Activated T-cell treated with anti-CD3 and anti-CD28 coated beads, Interleukin-2, amount 50 U/mL, for 48 hours (primary cell): ENCODE results near the gene ANKRD13B.
"Not testable (repeated sequence)": the region's sequence is repeated elsewhere in the genome, so short reads cannot be mapped to it uniquely, and the experiment has no call there.

Experiments used
- DNase-seq, 2 experiments: peaks; one replicate each; pipeline ENCODE4 v3.0.0-alpha.2; 2020

Gene ANKRD13B

DNA sequence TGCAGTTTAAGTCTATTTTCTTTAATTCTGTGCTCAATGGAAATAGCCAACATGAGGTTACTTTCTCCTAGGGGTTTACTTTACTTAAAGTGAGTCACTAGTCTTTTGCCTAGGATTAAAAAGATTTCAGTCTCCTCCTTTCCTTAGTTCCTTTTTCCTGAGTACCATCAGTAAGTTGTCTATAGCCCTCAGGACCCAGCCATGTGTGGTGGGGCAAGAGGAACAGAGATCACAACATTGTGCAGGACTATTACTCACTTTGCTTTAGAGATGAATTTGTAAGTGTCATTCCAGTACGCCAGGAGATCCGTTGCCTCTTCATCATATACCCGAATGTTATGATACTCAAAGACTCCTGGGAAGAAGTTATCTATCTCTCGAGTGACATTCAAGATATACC lies 57.5 kb downstream of the ANKRD13B start:
- DNase-seq, result no peak

DNA sequence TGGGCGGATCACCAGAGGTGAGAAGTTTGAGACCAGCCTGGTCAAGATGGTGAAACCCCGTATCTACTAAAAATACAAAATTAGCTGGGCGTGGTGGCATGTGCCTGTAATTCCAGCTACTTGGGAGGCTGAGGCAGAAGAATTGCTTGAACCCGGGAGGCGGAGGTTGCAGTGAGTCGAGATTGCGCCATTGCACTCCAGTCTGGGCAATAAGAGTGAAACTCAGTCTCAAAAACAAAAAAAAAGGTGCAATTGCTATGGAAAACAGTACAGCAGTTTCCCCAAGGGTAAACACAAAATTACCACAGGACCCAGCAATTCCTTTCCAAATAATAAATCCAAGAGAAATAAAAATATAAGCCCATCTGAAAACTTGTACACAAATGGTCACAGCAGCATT lies 59.0 kb downstream of the ANKRD13B start:
- not testable (repeated sequence) for DNase-seq

DNA sequence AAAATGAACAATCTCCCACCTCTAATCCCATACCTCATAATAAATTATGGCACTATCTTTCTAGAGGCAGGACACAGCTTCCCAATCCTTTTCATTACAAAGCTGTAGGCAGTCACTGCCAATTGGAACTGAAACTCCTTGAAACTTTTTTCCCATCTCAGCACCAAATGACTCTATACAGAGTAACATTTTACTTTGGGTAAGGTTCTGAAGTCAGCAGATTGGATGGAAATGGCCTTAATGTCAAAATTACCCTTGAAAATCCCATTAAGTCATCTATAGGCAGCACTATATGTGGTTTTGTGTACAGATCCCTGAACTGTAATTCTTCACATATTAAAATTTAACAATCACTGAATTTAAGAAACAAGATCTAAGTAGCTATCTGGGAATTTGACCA lies 60.0 kb downstream of the ANKRD13B start:
- DNase-seq, result no peak

DNA sequence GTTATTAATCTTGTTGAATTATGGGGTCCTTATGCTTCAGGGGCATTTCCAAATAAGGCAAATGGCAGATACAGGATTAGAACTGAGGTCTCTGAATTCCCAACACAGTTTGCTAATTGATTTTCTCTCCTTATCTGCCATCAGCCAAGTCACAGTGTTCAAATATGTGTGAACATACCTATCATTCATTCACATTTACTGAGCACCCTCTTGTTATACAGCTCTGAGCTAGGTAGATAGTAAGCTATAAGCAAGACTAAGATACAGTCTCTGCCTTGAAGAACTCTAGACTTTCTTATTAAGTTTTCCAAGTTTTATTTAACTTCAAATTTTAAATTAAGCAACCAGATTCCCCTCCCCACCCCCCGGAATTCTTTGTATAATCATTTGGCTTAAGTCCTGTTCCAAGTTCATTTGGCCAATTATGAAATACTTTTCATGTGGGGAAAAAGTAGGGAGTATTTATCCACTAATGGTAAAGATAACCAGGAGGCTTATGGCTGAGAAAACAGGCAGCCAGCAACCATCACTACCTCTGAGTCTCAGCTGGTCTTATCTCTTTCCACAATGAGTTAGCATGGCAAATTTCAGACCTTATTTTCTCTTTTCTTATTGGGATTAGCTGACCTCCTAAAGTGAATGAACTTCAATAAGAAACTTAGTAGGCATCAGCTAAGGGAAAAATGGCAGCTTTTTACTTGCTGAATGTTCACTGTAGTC lies 61.2 kb downstream of the ANKRD13B start:
- DNase-seq, result no peak

DNA sequence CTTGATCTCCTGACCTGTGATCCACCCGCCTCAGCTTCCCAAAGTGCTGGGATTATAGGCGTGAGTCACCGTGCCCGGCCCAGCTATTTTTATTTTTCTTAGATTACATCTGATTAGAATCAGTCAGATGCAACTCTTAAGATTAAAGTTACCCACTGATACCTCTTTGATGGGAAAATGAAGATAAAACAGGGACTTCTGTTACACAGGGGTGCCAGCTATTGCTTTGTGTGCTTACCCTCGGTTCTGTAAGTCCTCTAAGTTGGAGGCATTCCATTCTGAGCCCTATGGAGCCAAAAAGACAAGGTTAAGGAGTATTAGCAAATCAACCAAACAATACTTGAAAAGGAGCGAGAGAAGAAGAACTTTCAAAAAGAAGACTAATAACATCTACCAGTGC lies 62.4 kb downstream of the ANKRD13B start:
- DNase-seq, result no peak

DNA sequence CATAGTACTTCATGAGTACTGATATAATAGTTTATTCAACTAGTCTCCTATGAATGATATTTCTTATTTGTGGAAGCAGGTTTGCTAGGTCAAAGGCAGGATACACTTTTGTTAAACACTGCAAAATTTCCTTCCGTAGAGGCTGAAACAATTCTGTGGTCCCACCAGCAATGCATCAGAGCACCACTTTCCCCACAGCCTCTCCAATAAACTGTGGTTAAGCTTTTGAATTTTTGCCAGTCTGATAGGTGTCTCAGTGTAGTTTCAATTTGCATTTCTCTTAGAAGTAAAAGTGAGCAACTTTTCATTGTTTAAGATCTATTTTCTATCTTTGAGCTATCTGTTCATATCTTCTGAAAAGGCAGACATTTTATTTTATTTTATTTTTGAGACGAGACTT lies 66.2 kb downstream of the ANKRD13B start:
- DNase-seq, result no peak

DNA sequence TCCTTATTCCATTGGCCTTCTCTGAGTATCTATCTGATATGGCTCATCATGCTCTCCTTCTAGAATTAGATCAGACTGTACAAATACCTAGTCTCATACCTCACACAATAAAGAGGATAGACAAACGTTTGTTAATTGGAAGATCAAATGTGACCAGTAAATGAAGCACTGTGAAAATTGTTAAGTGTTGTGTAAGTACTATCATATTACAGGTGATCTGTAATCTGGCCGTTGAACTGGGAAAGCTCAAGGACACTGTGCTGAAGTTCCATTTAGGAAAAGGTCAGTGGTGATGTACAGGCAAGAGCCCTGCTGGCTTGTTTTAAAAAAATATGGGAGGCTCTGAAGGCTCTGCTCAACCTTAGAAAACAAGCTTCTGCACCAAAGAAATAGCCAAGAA lies 68.3 kb downstream of the ANKRD13B start:
- DNase-seq, result no peak

DNA sequence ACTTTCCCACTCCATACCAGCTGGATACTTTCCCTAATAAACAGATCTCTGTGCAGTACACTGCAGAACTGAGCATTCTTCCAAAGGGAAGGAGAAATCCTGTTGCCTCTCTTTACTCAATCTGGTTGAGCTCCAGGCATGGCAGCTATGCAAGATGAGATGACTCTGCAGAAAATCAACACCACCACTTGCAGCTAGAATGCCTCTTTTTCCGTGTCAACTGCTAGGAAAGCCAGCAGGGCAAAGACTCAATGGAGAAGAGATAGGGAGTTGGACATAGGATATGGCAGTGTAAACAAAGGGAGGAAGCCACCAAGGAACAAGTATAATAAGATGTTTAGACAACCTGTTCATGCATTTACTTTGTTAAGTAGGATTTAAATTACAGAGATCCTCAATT lies 70.2 kb downstream of the ANKRD13B start:
- no peak for DNase-seq
